Adrenal gland (tissue), 5 donors: Measurements from ENCODE around the gene CGN.

Source experiments
- CTCF ChIP-seq, 6 experiments: fragments of 450-650 bp in 4 of 6; fragments of 200-600 bp in 2 of 6; sonication (generic) in 1 of 6; IDR thresholded peaks; 1 replicate in 5 of 6; 2 replicates in 1 of 6; pipeline versions ENCODE4 v1.5.1 to v1.8.0; 2016 to 2021; ENCODE audit warnings: antibody characterized with exemption in 6 of 6, mild to moderate bottlenecking in 2 of 6, moderate library complexity in 1 of 6
- POLR2A ChIP-seq, 2 donors: fragments of 450-650 bp; IDR thresholded peaks; one replicate each; pipeline ENCODE4 v1.6.1; 2017; ENCODE audit warnings: antibody characterized with exemption in 2 of 2, mild to moderate bottlenecking in 2 of 2, moderate library complexity in 1 of 2
- donor health status: DM: no; HTN: no; CAD: no.

- no peak for TF ChIP-seq CTCF (IDR thresholded peaks at IDR 0.05)
- TF ChIP-seq POLR2A (IDR thresholded peaks at IDR 0.05), result no peak
Measured at GRCh38 chr1:151504759-151505158, 6.4 kb upstream of the CGN start.
